Stomach (tissue), 9 donors: ENCODE results near the gene SMYD3. TPM values are rescaled to one million over a fixed set of nuclear protein-coding genes. Genes with fewer than 3 reads are reported as not detected.

Source experiments
- DNase-seq, 2 donors: peaks; one replicate each; pipeline versions ENCODE4 v3.0.0 to v3.0.0-alpha.2; 2013 to 2019
- H3K27ac ChIP-seq, 5 donors: fragments of 200-600 bp in 4 of 5; sonication (generic) in 4 of 5; one replicate each; pipeline ENCODE4 v1.5.1; 2013 to 2019; ENCODE audit warnings: mild to moderate bottlenecking in 1 of 5, moderate library complexity in 1 of 5
- H3K27me3 ChIP-seq, 3 donors: fragments of 200-600 bp; sonication (generic); one replicate each; pipeline ENCODE4 v1.5.1; 2017 to 2019; ENCODE audit warnings: mixed run types in 1 of 3
- H3K36me3 ChIP-seq, 4 donors: fragments of 200-600 bp; sonication (generic); 1 replicate in 3 of 4; 2 replicates in 1 of 4; pipeline ENCODE4 v1.5.1; 2016 to 2019
- H3K4me1 ChIP-seq, 4 donors: fragments of 200-600 bp; sonication (generic); one replicate each; pipeline ENCODE4 v1.5.1; 2016 to 2019
- H3K4me3 ChIP-seq, 4 donors: fragments of 200-600 bp; sonication (generic) in 3 of 4; one replicate each; pipeline ENCODE4 v1.5.1; 2016 to 2019; ENCODE audit warnings: mild to moderate bottlenecking in 1 of 4
- H3K9me3 ChIP-seq, 4 donors: fragments of 200-600 bp; sonication (generic); one replicate each; pipeline ENCODE4 v1.5.1; 2016 to 2019
- CTCF ChIP-seq, 7 experiments: fragments of 450-650 bp in 4 of 7; fragments of 200-600 bp in 3 of 7; sonication (generic) in 3 of 7; IDR thresholded peaks; one replicate each; pipeline ENCODE4 v1.5.1; 2016 to 2019; ENCODE audit warnings: antibody characterized with exemption in 7 of 7, control low read depth in 2 of 7, mild to moderate bottlenecking in 1 of 7
- EP300 ChIP-seq: sonication (generic); formaldehyde crosslinking; IDR thresholded peaks from one replicate; pipeline ENCODE4 v1.6.1; 2017; ENCODE audit warnings: antibody characterized with exemption
- POLR2A ChIP-seq, 4 donors: fragments of 450-650 bp; IDR thresholded peaks; one replicate each; pipeline ENCODE4 v1.6.1; 2016; ENCODE audit warnings: antibody characterized with exemption in 4 of 4, control low read depth in 2 of 4, mild to moderate bottlenecking in 1 of 4, moderate library complexity in 1 of 4
- POLR2AphosphoS5 ChIP-seq, 3 donors: sonication (generic); formaldehyde crosslinking; IDR thresholded peaks; one replicate each; pipeline ENCODE4 v1.6.1; 2016; ENCODE audit warnings: antibody characterized with exemption in 3 of 3
- WGBS, 5 donors: extraction: QIAGEN DNeasy Blood & Tissue Kit in 3 of 5; methylation state at CpG; one replicate each; pipeline versions ENCODE4 v1.1.5 to v1.1.7; 2013 to 2018; 5-methylcytosine and 5-hydroxymethylcytosine counted together
- intact Hi-C: fragments of 100-400 bp; cut with DNase I; formaldehyde crosslinking; loops from one replicate; pipeline ENCODE4 v1.15.1; 2023; ENCODE audit warnings: low total_unique reads
- polyA plus RNA-seq, 3 donors: library from polyadenylated mRNA; stranded (reverse); fragments of 200-250 nt; gene quantifications; one replicate each; pipeline ENCODE4 v1.2.3, GENCODE V29; 2013
- total RNA-seq, 5 donors: library from RNA; depleted of rRNA; stranded (reverse); fragments of >200 nt; gene quantifications; one replicate each; pipeline versions ENCODE4 v1.1.0 to v1.2.3, GENCODE V29; 2014 to 2016
- donor health status: healthy with polysubstance abuse.
- donor health status: Bipolar disorder and iron deficiency.
- donor health status: healthy.

Gene SMYD3
- total and polyA plus RNA-seq, 8 donors = 6.4 to 196 (median 27.8) TPM

- H3K4me3 ChIP-seq = no peak overlapping the region
- H3K27me3 ChIP-seq = no peaks in the 10 kb centered on the region
- peaks cover 0 to 30% (median 17%) of the 10 kb centered on the region in 4 donors for H3K4me1 ChIP-seq
- intact Hi-C loops = no loop called here
- no peaks in the 10 kb centered on the region for H3K36me3 ChIP-seq
- TF ChIP-seq EP300 (no peak), CTCF (IDR thresholded peaks at IDR 0.05) (no peak), POLR2A (IDR thresholded peaks at IDR 0.05) (no peak), POLR2AphosphoS5 (IDR thresholded peaks at IDR 0.05) (no peak)
- H3K9me3 ChIP-seq = no peaks in the 10 kb centered on the region
- H3K27ac ChIP-seq = no peak overlapping the region
- DNase-seq = no peak
- 54 to 60% (median 58%) methylated on average over 5 of the region's 5 CpGs for WGBS, 5 donors
These were observed 400.7 kb downstream of the SMYD3 start for GRCh38 chr1:246106342-246106763.

GRCh38 chr1:246104927-246105326, 402.2 kb downstream of the SMYD3 start:
- no peak for DNase-seq

GRCh38 chr1:246099570-246099969, 407.5 kb downstream of the SMYD3 start:
- no peaks in the 10 kb centered on the region for H3K4me1 ChIP-seq
- no peak for DNase-seq
- intact Hi-C loops = no loop called here
- TF ChIP-seq CTCF (IDR thresholded peaks at IDR 0.05) = no peak
- TF ChIP-seq POLR2A (IDR thresholded peaks at IDR 0.05) = no peak
- TF ChIP-seq POLR2AphosphoS5 (IDR thresholded peaks at IDR 0.05) = no peak
- TF ChIP-seq EP300 = no peak
- no peaks in the 10 kb centered on the region for H3K27me3 ChIP-seq
- H3K4me3 ChIP-seq = no peak overlapping the region
- 77 to 97% (median 86%) methylated on average over 3 of the region's 3 CpGs for WGBS, 5 donors
- no peaks in the 10 kb centered on the region for H3K9me3 ChIP-seq
- no peak overlapping the region for H3K27ac ChIP-seq
- no peaks in the 10 kb centered on the region for H3K36me3 ChIP-seq

More at GRCh38 chr1:246104927-246105326, 402.2 kb downstream of the SMYD3 start:
- intact Hi-C loops = no loop called here
- WGBS, 5 donors = 85 to 91% (median 90%) methylated on average over 5 of the region's 5 CpGs
- Histone ChIP-seq H3K36me3 (no peaks in the 10 kb centered on the region), H3K4me3 (no peak overlapping the region), H3K27me3 (no peaks in the 10 kb centered on the region), H3K27ac (no peak overlapping the region), H3K4me1 (peaks cover 0 to 30% (median 17%) of the 10 kb centered on the region in 4 donors), H3K9me3 (no peaks in the 10 kb centered on the region)
- no peak for TF ChIP-seq CTCF (IDR thresholded peaks at IDR 0.05)
- TF ChIP-seq POLR2AphosphoS5 (IDR thresholded peaks at IDR 0.05) = no peak
- no peak for TF ChIP-seq POLR2A (IDR thresholded peaks at IDR 0.05)
- TF ChIP-seq EP300 = no peak

- no peak overlapping the region for H3K4me3 ChIP-seq
These were observed 410.7 kb downstream of the SMYD3 start for GRCh38 chr1:246096356-246096755.

More at GRCh38 chr1:246096356-246096755, 410.7 kb downstream of the SMYD3 start:
- H3K27ac ChIP-seq = no peak overlapping the region
- no peaks in the 10 kb centered on the region for H3K27me3 ChIP-seq
- no peak for DNase-seq
- intact Hi-C loops = no loop called here
- TF ChIP-seq CTCF (IDR thresholded peaks at IDR 0.05) (no peak), POLR2A (IDR thresholded peaks at IDR 0.05) (no peak), POLR2AphosphoS5 (IDR thresholded peaks at IDR 0.05) (no peak), EP300 (no peak)
- no peaks in the 10 kb centered on the region for H3K9me3 ChIP-seq
- H3K4me1 ChIP-seq = no peaks in the 10 kb centered on the region
- WGBS, 5 donors = 82 to 92% (median 88%) methylated on average over 5 of the region's 5 CpGs
- no peaks in the 10 kb centered on the region for H3K36me3 ChIP-seq
